OCI-LY3 (cell line): ENCODE results near the gene SLC8A1.

Experiments
- H2AFZ ChIP-seq: fragments of 200-600, 300-600 bp; shearing (Covaris generic); 2 replicates; pipeline ENCODE4 v1.6.0; 2014; ENCODE audit warnings: antibody characterized with exemption, low read depth, low read length
- H3K27ac ChIP-seq: fragments of 200-600, 300-600 bp; sonication (generic); 2 replicates; pipeline ENCODE4 v1.5.1; 2014; ENCODE audit warnings: mild to moderate bottlenecking, low read length, moderate library complexity, mixed read lengths
- H3K27me3 ChIP-seq: fragments of 200-600, 300-600 bp; sonication (generic); 2 replicates; pipeline ENCODE4 v1.6.1; 2014; ENCODE audit warnings: low read depth, low read length, mixed read lengths
- H3K36me3 ChIP-seq: fragments of 200-600, 300-600 bp; sonication (generic); replicated peaks from 2 replicates; pipeline ENCODE3; 2014; ENCODE audit warnings: low read depth, low read length, mixed read lengths
- H3K4me1 ChIP-seq: fragments of 300-600, 200-600 bp; sonication (generic); 2 replicates; pipeline ENCODE4 v1.6.1; 2014; ENCODE audit warnings: low read length, mixed read lengths
- H3K4me2 ChIP-seq: fragments of 200-600, 300-600 bp; sonication (generic); 2 replicates; pipeline ENCODE4 v1.6.1; 2014; ENCODE audit warnings: low read length, mixed read lengths
- H3K4me3 ChIP-seq: fragments of 300-600, 200-600 bp; sonication (generic); 2 replicates; pipeline ENCODE4 v1.5.1; 2014; ENCODE audit warnings: antibody characterized with exemption, mild to moderate bottlenecking, low read length, moderate library complexity
- H3K79me2 ChIP-seq: fragments of 300-600, 200-600 bp; shearing (Covaris generic); 2 replicates; pipeline ENCODE4 v1.6.1; 2014; ENCODE audit warnings: mild to moderate bottlenecking, low read length, mixed read lengths
- H3K9ac ChIP-seq: fragments of 300-600, 200-600 bp; shearing (Covaris generic); 2 replicates; pipeline ENCODE4 v1.6.0; 2014; ENCODE audit warnings: mild to moderate bottlenecking, low read length, moderate library complexity
- H3K9me3 ChIP-seq: fragments of 200-600, 300-600 bp; shearing (Covaris generic); 2 replicates; pipeline ENCODE4 v1.6.1; 2014; ENCODE audit warnings: low read length, mixed read lengths; ENCODE audit not compliant: insufficient read depth
- H4K20me1 ChIP-seq: fragments of 200-600, 300-600 bp; sonication (generic); 2 replicates; pipeline ENCODE4 v1.6.1; 2016; ENCODE audit warnings: low read length, mixed read lengths; ENCODE audit not compliant: insufficient read depth
- EZH2phosphoT487 ChIP-seq: fragments of 200-600 bp; shearing (Covaris generic); IDR thresholded peaks from 2 replicates; pipeline ENCODE4 v1.6.1; 2018; ENCODE audit warnings: antibody characterized with exemption, mixed run types, low read depth
- TF ChIP-seq, protein P1 (sequence below): fragments of 200-600, 300-600 bp; sonication (generic); IDR thresholded peaks from 2 replicates; pipeline ENCODE4 v1.5.1; 2014; ENCODE audit warnings: antibody characterized with exemption, low read length, low read depth

The SLC8A1 gene

DNA sequence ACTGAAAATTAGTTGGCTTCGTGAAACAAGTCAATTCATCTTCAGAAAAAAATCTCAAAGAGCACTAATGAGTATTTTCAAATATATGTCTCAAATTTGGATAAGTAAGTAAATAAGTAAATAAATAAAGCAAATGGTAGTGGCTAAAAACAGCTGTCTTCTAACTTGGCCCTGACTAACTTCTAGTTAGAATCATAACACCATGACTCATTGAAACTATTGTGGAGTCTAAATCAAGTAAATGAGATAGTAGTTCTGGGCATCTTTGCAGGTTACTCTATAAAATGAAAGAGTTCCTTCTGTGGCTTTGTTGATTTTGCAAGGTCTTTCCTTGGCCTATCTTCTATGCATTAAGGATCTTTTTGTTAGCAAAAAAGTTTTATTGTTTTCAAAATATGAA is 110.7 kb downstream of the SLC8A1 start:
- no peaks in the 10 kb centered on the region for H4K20me1 ChIP-seq
- H3K4me3 ChIP-seq = no peak overlapping the region
- no peaks in the 10 kb centered on the region for H3K27me3 ChIP-seq
- H3K4me2 ChIP-seq = no peak overlapping the region
- H3K9ac ChIP-seq = no peak overlapping the region
- H3K9me3 ChIP-seq = no peaks in the 10 kb centered on the region
- TF ChIP-seq EZH2phosphoT487 = no peak
- TF ChIP-seq, protein P1, sequence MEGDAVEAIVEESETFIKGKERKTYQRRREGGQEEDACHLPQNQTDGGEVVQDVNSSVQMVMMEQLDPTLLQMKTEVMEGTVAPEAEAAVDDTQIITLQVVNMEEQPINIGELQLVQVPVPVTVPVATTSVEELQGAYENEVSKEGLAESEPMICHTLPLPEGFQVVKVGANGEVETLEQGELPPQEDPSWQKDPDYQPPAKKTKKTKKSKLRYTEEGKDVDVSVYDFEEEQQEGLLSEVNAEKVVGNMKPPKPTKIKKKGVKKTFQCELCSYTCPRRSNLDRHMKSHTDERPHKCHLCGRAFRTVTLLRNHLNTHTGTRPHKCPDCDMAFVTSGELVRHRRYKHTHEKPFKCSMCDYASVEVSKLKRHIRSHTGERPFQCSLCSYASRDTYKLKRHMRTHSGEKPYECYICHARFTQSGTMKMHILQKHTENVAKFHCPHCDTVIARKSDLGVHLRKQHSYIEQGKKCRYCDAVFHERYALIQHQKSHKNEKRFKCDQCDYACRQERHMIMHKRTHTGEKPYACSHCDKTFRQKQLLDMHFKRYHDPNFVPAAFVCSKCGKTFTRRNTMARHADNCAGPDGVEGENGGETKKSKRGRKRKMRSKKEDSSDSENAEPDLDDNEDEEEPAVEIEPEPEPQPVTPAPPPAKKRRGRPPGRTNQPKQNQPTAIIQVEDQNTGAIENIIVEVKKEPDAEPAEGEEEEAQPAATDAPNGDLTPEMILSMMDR = no peak
- H3K27ac ChIP-seq = no peak overlapping the region
- H3K36me3 ChIP-seq = no peaks in the 10 kb centered on the region
- H3K79me2 ChIP-seq = no peaks in the 10 kb centered on the region
- H2AFZ ChIP-seq = no peak overlapping the region
- peaks cover 14% of the 10 kb centered on the region for H3K4me1 ChIP-seq

DNA sequence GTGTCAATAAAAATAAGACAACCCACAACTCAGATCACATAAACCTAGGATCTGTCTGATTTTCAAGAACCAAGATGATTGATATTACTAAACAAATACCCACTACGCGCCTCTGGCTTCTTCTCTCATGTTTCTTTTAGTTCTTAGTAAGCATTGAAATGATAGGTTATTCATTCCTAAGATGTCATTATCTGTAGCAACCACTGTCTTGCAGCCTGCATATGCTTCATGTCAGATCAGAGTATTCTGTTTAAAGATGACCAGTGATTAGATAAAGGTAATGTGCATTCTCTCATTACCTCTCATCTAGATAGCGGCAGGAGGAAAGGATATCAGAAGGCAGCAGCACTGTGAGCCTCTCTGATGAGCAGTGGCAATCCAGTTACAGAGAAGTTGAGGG is 112.9 kb downstream of the SLC8A1 start:
- Histone ChIP-seq H3K4me2 (no peak overlapping the region), H3K9ac (no peak overlapping the region), H3K79me2 (no peaks in the 10 kb centered on the region), H3K4me3 (no peak overlapping the region), H3K9me3 (no peaks in the 10 kb centered on the region), H3K27ac (no peak overlapping the region), H3K4me1 (peaks cover 12% of the 10 kb centered on the region), H3K36me3 (no peaks in the 10 kb centered on the region), H3K27me3 (no peaks in the 10 kb centered on the region), H2AFZ (no peak overlapping the region), H4K20me1 (no peaks in the 10 kb centered on the region)
- TF ChIP-seq EZH2phosphoT487 = no peak
- TF ChIP-seq, protein P1 = no peak

DNA sequence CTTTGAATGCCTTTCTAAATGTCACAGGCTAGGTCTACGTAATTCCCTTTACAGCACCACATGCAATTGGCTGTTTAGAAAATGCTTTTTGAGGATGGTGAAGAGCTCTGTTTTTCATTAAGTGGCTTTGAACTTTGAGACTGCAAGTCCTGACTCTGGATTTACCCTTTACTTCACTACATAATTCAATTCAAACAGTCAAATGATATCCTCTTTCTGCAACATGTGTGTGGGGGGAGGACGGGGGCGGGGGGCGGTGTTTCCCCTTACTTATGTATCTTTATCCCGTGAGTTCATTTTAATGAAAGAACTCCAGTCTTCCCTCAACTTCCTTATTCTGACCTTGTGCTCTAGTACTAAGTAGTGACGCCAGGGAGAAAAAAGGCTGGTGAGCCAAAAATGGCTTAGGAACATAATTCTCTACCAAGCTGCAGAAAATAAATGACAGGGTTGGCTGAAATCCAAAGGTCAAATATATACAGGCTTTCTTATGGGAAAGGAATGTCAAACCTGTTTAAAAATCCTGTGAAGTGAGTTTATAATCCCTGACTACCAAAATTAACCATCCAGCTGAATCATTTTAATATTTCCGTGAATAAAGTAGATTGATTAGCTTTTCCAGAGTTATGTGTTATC is 119.6 kb downstream of the SLC8A1 start:
- Histone ChIP-seq H3K27me3 (no peaks in the 10 kb centered on the region), H3K9me3 (no peaks in the 10 kb centered on the region), H4K20me1 (no peaks in the 10 kb centered on the region), H2AFZ (no peak overlapping the region), H3K36me3 (no peaks in the 10 kb centered on the region), H3K4me2 (no peak overlapping the region), H3K27ac (no peak overlapping the region), H3K4me3 (no peak overlapping the region), H3K9ac (no peak overlapping the region), H3K4me1 (no peaks in the 10 kb centered on the region), H3K79me2 (no peaks in the 10 kb centered on the region)
- TF ChIP-seq, protein P1 = no peak
- no peak for TF ChIP-seq EZH2phosphoT487

DNA sequence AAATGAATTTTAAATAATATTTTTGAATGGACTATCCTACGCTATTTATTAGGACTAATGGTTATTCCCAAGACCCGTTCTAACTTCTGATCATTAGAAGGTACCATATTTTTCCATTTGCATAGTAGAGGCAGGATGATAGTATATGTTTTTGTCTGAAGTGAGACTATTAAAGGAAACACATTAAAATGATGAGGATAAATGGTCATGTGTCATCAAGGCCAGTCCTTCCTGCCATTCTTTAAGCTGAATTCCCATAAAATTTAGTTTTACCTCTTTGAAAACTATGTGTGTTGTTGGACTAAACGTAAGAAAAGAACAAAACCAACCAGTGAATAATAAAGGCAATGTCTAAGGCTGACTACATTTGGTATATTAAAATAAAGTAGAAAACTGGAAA is 121.8 kb downstream of the SLC8A1 start:
- H3K4me2 ChIP-seq = no peak overlapping the region
- no peak for TF ChIP-seq EZH2phosphoT487
- TF ChIP-seq, protein P1 = no peak
- H3K27ac ChIP-seq = no peak overlapping the region
- no peaks in the 10 kb centered on the region for H4K20me1 ChIP-seq
- H3K36me3 ChIP-seq = no peaks in the 10 kb centered on the region
- no peaks in the 10 kb centered on the region for H3K9me3 ChIP-seq
- no peaks in the 10 kb centered on the region for H3K4me1 ChIP-seq
- H3K4me3 ChIP-seq = no peak overlapping the region
- H3K9ac ChIP-seq = no peak overlapping the region
- no peaks in the 10 kb centered on the region for H3K79me2 ChIP-seq
- no peak overlapping the region for H2AFZ ChIP-seq
- H3K27me3 ChIP-seq = no peaks in the 10 kb centered on the region
